IMR-90 (cell line): Measurements from ENCODE around the gene ODF2. TPM values are rescaled to one million over a fixed set of nuclear protein-coding genes. Genes with fewer than 3 reads are reported as not detected.

ENCODE experiments used
- ATAC-seq: fragments of 200-7000 bp; cut with Tn5 transposase; 2 replicates; pipeline ENCODE4 v1.9.1; 2020; ENCODE audit warnings: low read depth, mild to moderate bottlenecking, moderate library complexity
- BruUV-seq: library from RNA; stranded (reverse); fragments of 400-500 nt; replicated peaks from 2 replicates; lab custom pipeline; 2021; lab: Mats Ljungman, UMichigan
- CTCF ChIA-PET: fragments of 300-600 bp; formaldehyde crosslinking; extraction: SDS; loops from one replicate; lab custom pipeline; 2021; ENCODE audit warnings: antibody characterized with exemption; lab: Yijun Ruan, JAX
- POLR2A ChIA-PET: fragments of 300-600 bp; sonication (Branson Sonifier 250); formaldehyde crosslinking; loops from one replicate; lab custom pipeline; 2022; ENCODE audit warnings: antibody characterized with exemption; ENCODE audit not compliant: unreplicated experiment; lab: Charles Lee
- DNase-seq: peaks from one replicate; pipeline ENCODE4 v3.0.0; 2013
- H2AFZ ChIP-seq: replicated peaks from 2 replicates; pipeline ENCODE3; 2013; ENCODE audit warnings: low read length, mild to moderate bottlenecking; ENCODE audit not compliant: poor library complexity
- H2AK5ac ChIP-seq: 2 replicates; pipeline ENCODE4 v1.6.1; 2013; ENCODE audit warnings: low read depth, low read length, inconsistent platforms
- H2AK9ac ChIP-seq: replicated peaks from 2 replicates; pipeline ENCODE3; 2013; ENCODE audit warnings: mild to moderate bottlenecking, low read depth, low read length, moderate library complexity; ENCODE audit not compliant: poor library complexity
- H2BK120ac ChIP-seq: 2 replicates; pipeline ENCODE4 v1.6.1; 2013; ENCODE audit warnings: low read depth, low read length, inconsistent platforms
- H2BK15ac ChIP-seq: 3 replicates; pipeline ENCODE4 v1.6.1; 2013; ENCODE audit warnings: low read depth, low read length, inconsistent platforms
- H2BK20ac ChIP-seq: 2 replicates; pipeline ENCODE4 v1.6.1; 2013; ENCODE audit warnings: low read depth, mild to moderate bottlenecking, inconsistent platforms, low read length, moderate library complexity
- H2BK5ac ChIP-seq: 2 replicates; pipeline ENCODE4 v1.6.1; 2013; ENCODE audit warnings: mild to moderate bottlenecking, low read depth, low read length, inconsistent platforms; ENCODE audit not compliant: poor library complexity, severe bottlenecking
- H3K14ac ChIP-seq: replicated peaks from 2 replicates; pipeline ENCODE4 v1.6.1; 2013; ENCODE audit warnings: low read depth, low read length, inconsistent platforms
- H3K18ac ChIP-seq: 2 replicates; pipeline ENCODE4 v1.6.1; 2013; ENCODE audit warnings: low read depth, low read length, control low read depth
- H3K23ac ChIP-seq: 2 replicates; pipeline ENCODE4 v1.6.1; 2013; ENCODE audit warnings: low read depth, low read length, inconsistent platforms
- H3K27ac ChIP-seq: 2 replicates; pipeline ENCODE4 v1.5.1; 2013; ENCODE audit warnings: mild to moderate bottlenecking, control low read depth, low read length; ENCODE audit not compliant: insufficient read depth
- H3K27me3 ChIP-seq: 2 replicates; pipeline ENCODE4 v1.6.1; 2013; ENCODE audit warnings: low read length; ENCODE audit not compliant: control insufficient read depth, insufficient read depth
- H3K36me3 ChIP-seq: 2 replicates; pipeline ENCODE4 v1.6.1; 2013; ENCODE audit warnings: low read length, mixed read lengths; ENCODE audit not compliant: control insufficient read depth, insufficient read depth
- H3K4ac ChIP-seq: 2 replicates; pipeline ENCODE4 v1.6.1; 2013; ENCODE audit warnings: low read depth, low read length, inconsistent platforms
- H3K4me1 ChIP-seq: 2 replicates; pipeline ENCODE4 v1.6.1; 2013; ENCODE audit warnings: low read length, mixed read lengths; ENCODE audit not compliant: control insufficient read depth, insufficient read depth
- H3K4me2 ChIP-seq: 2 replicates; pipeline ENCODE4 v1.6.1; 2013; ENCODE audit warnings: low read depth, mild to moderate bottlenecking, control low read depth, low read length, moderate library complexity
- H3K4me3 ChIP-seq: 2 replicates; pipeline ENCODE4 v1.5.1; 2013; ENCODE audit warnings: low read depth, mild to moderate bottlenecking, control low read depth, low read length, moderate library complexity; ENCODE audit not compliant: insufficient read depth
- H3K56ac ChIP-seq: 2 replicates; pipeline ENCODE4 v1.6.1; 2013; ENCODE audit warnings: low read length, inconsistent platforms; ENCODE audit not compliant: insufficient read depth; ENCODE audit errors: extremely low read depth
- H3K79me1 ChIP-seq, 2 experiments: 2 replicates each; pipeline ENCODE4 v1.6.1; 2013; ENCODE audit warnings: low read length in 2 of 2, inconsistent platforms in 1 of 2, low read depth in 1 of 2
- H3K9ac ChIP-seq: 2 replicates; pipeline ENCODE4 v1.6.1; 2013; ENCODE audit warnings: low read depth, low read length, control low read depth
- H3K9me1 ChIP-seq: 2 replicates; pipeline ENCODE4 v1.6.1; 2013; ENCODE audit warnings: low read length, inconsistent platforms; ENCODE audit not compliant: insufficient read depth
- H3K9me3 ChIP-seq: 2 replicates; pipeline ENCODE4 v1.6.1; 2013; ENCODE audit warnings: low read length; ENCODE audit not compliant: control insufficient read depth, insufficient read depth
- H4K20me1 ChIP-seq: 2 replicates; pipeline ENCODE4 v1.6.1; 2013; ENCODE audit warnings: low read length, inconsistent platforms; ENCODE audit not compliant: insufficient read depth
- H4K5ac ChIP-seq: 2 replicates; pipeline ENCODE4 v1.6.1; 2013; ENCODE audit warnings: mild to moderate bottlenecking, low read depth, low read length, control low read depth
- H4K8ac ChIP-seq, 2 experiments: 2 replicates each; pipeline ENCODE4 v1.6.1; 2013; ENCODE audit warnings: low read depth in 2 of 2, low read length in 2 of 2, control low read depth in 1 of 2, inconsistent platforms in 1 of 2
- H4K91ac ChIP-seq: 2 replicates; pipeline ENCODE4 v1.6.1; 2013; ENCODE audit warnings: low read depth, low read length, inconsistent platforms; ENCODE audit not compliant: insufficient read depth
- BHLHE40 ChIP-seq: fragments of 150-350 bp; IDR thresholded peaks from 2 replicates; pipeline ENCODE4 v1.6.1; 2016; ENCODE audit warnings: mild to moderate bottlenecking, low read depth, low read length
- CEBPB ChIP-seq: IDR thresholded peaks from 2 replicates; pipeline ENCODE4 v1.6.1; 2012; ENCODE audit warnings: low read depth, low read length, improper control_type of control experiment
- CTCF ChIP-seq: conservative IDR thresholded peaks from 2 replicates; pipeline ENCODE4 v1.5.1; 2012; ENCODE audit warnings: mild to moderate bottlenecking, low read depth, low read length, improper control_type of control experiment
- ELK1 ChIP-seq: fragments of 150-350 bp; IDR thresholded peaks from 2 replicates; pipeline ENCODE4 v1.6.1; 2016; ENCODE audit warnings: low read depth, mild to moderate bottlenecking, low read length, moderate library complexity, borderline replicate concordance
- FOS ChIP-seq: fragments of 150-350 bp; IDR thresholded peaks from 2 replicates; pipeline ENCODE4 v1.6.1; 2016; ENCODE audit warnings: low read depth, low read length
- MAFK ChIP-seq: IDR thresholded peaks from 2 replicates; pipeline ENCODE4 v1.6.1; 2012; ENCODE audit warnings: low read depth, low read length, improper control_type of control experiment
- MAZ ChIP-seq: IDR thresholded peaks from 2 replicates; pipeline ENCODE4 v1.6.1; 2012; ENCODE audit warnings: low read depth, mild to moderate bottlenecking, low read length, improper control_type of control experiment, moderate library complexity, borderline replicate concordance
- MXI1 ChIP-seq: IDR thresholded peaks from 2 replicates; pipeline ENCODE4 v1.6.1; 2012; ENCODE audit warnings: low read depth, mild to moderate bottlenecking, low read length, moderate library complexity, borderline replicate concordance
- NFE2L2 ChIP-seq: fragments of 150-350 bp; IDR thresholded peaks from 2 replicates; pipeline ENCODE4 v1.6.1; 2016; ENCODE audit warnings: low read depth, mild to moderate bottlenecking, low read length
- POLR2A ChIP-seq: IDR thresholded peaks from 2 replicates; pipeline ENCODE4 v1.6.1; 2012; ENCODE audit warnings: mild to moderate bottlenecking, low read depth, low read length
- RAD21 ChIP-seq: IDR thresholded peaks from 2 replicates; pipeline ENCODE4 v1.6.1; 2012; ENCODE audit warnings: low read length, improper control_type of control experiment
- RCOR1 ChIP-seq: IDR thresholded peaks from 2 replicates; pipeline ENCODE4 v1.6.1; 2012; ENCODE audit warnings: mild to moderate bottlenecking, low read length, improper control_type of control experiment; ENCODE audit not compliant: insufficient replicate concordance
- RFX5 ChIP-seq: IDR thresholded peaks from 2 replicates; pipeline ENCODE4 v1.8.0; 2012; ENCODE audit warnings: low read depth, mild to moderate bottlenecking, low read length, moderate library complexity
- SMC3 ChIP-seq: fragments of 150-350 bp; IDR thresholded peaks from 2 replicates; pipeline ENCODE4 v1.6.1; 2016; ENCODE audit warnings: low read depth, mild to moderate bottlenecking, antibody characterized with exemption, low read length, moderate library complexity
- USF2 ChIP-seq: fragments of 150-350 bp; IDR thresholded peaks from 2 replicates; pipeline ENCODE4 v1.6.1; 2017; ENCODE audit warnings: mild to moderate bottlenecking, antibody characterized with exemption, low read length, low read depth
- WGBS, 2 experiments: methylation state at CpG; one replicate each; pipeline versions ENCODE4 v1.1.5 to v1.1.7; 2013; ENCODE audit warnings: missing lambda C conversion rate in 2 of 2; ENCODE audit not compliant: insufficient read length in 1 of 2; ENCODE audit errors: extremely low coverage in 2 of 2; 5-methylcytosine and 5-hydroxymethylcytosine counted together
- dilution Hi-C: fragments of 300-500 bp; cut with HindIII; formaldehyde crosslinking; loops from one replicate; pipeline ENCODE4 v1.14.3; 2018; ENCODE audit warnings: low sequenced_read_pairs; ENCODE audit not compliant: unreplicated experiment
- in situ Hi-C: fragments of 300-500 bp; cut with MboI; formaldehyde crosslinking; loops from 3 replicates; pipeline ENCODE4 v1.14.3; 2019; ENCODE audit warnings: low sequenced_read_pairs, inconsistent platforms, mixed read lengths
- intact Hi-C: fragments of 100-400 bp; cut with micrococcal nuclease; formaldehyde crosslinking; loops from 2 replicates; pipeline ENCODE4 v1.10.0; 2022
- polyA plus RNA-seq, 3 experiments: library from polyadenylated mRNA; depleted of rRNA; stranded (reverse); fragments of >200 nt; gene quantifications; 2 replicates each; pipeline ENCODE4 v1.2.3, GENCODE V29; 2012; ENCODE audit warnings: low replicate concordance in 1 of 3
- total RNA-seq: library from RNA; depleted of rRNA; stranded (reverse); fragments of >200 nt; gene quantifications from 2 replicates; pipeline ENCODE4 v1.2.3, GENCODE V29; 2012

Gene ODF2
- total and polyA plus RNA-seq, 2 of the 4 experiments (the other 2 are of a cell fraction): 40.2 to 46.4 TPM

GRCh38 chr9:128475867-128476266, 20.1 kb downstream of the ODF2 start:
- Histone ChIP-seq H3K4me3 (no peak overlapping the region), H3K9me3 (no peaks in the 10 kb centered on the region), H3K18ac (no peak overlapping the region), H3K4me2 (no peak overlapping the region), H2AK9ac (no peak overlapping the region), H3K36me3 (peaks cover 32% of the 10 kb centered on the region), H3K9ac (no peak overlapping the region), H2BK20ac (no peak overlapping the region), H3K4me1 (no peaks in the 10 kb centered on the region), H4K20me1 (no peaks in the 10 kb centered on the region; the same call in 1 of the 2 replicates), H4K5ac (no peak overlapping the region), H2BK15ac (no peak overlapping the region), H2BK120ac (no peak overlapping the region), H3K27me3 (no peaks in the 10 kb centered on the region), H3K27ac (no peak overlapping the region), H4K91ac (no peak overlapping the region), H2AK5ac (no peak overlapping the region), H3K56ac (no peak overlapping the region), H3K23ac (no peak overlapping the region), H2AFZ (no peak overlapping the region), H3K79me1 (peaks cover 0 to 5% of the 10 kb centered on the region in 2 experiments; a peak in 1 of 4 replicates), H2BK5ac (no peak overlapping the region), H3K4ac (no peak overlapping the region), H3K9me1 (peaks cover 10% of the 10 kb centered on the region; the same call in 1 of the 2 replicates), H4K8ac (no peak overlapping the region), H3K14ac (no peak overlapping the region)
- ChIA-PET POLR2A (interaction anchor here (0.6 kb wide), 1 partner anchor 10 kb away, joined by 4 read pairs; no protein-coding TSS in a partner anchor), CTCF (no interaction called here)
- intact Hi-C loops: no loop called here
- ATAC-seq (no peak), DNase-seq (no peak)
- no TSS peak for BruUV-seq
- in situ Hi-C loops: no loop called here
- no peak for TF ChIP-seq MAFK
- TF ChIP-seq POLR2A: no peak
- TF ChIP-seq USF2: no peak
- TF ChIP-seq CTCF: no peak
- TF ChIP-seq BHLHE40: no peak
- TF ChIP-seq RCOR1: no peak
- no peak for TF ChIP-seq FOS
- no peak for TF ChIP-seq CEBPB
- TF ChIP-seq RAD21: no peak
- TF ChIP-seq MAZ: no peak
- no peak for TF ChIP-seq ELK1
- TF ChIP-seq NFE2L2: no peak
- no peak for TF ChIP-seq SMC3
- no peak for TF ChIP-seq MXI1
- TF ChIP-seq RFX5: no peak
- dilution Hi-C loops: no loop called here
- WGBS, 2 experiments: no CpG with 5 or more reads among the region's 7 CpGs
